SK-N-SH (cell line): Measurements from ENCODE around the gene ARL8A. TPM values are rescaled to one million over a fixed set of nuclear protein-coding genes. Genes with fewer than 3 reads are reported as not detected.

Experiments used
- CTCF ChIA-PET: fragments of 300-600, 350-600 bp; formaldehyde crosslinking; extraction: SDS; loops from one replicate; lab custom pipeline; 2021; lab: Yijun Ruan, JAX
- POLR2A ChIA-PET: fragments of 350-600 bp; sonication (Branson Sonifier 250); formaldehyde crosslinking; extraction: SDS; loops from one replicate; lab custom pipeline; 2020; ENCODE audit warnings: antibody characterized with exemption, inconsistent platforms; lab: Yijun Ruan, JAX
- DNase-seq: peaks from one replicate; pipeline ENCODE4 v3.0.0; 2012
- H2AFZ ChIP-seq: fragments of 200-600 bp; sonication (generic); 2 replicates; pipeline ENCODE4 v1.8.1; 2016; ENCODE audit warnings: antibody characterized with exemption, mild to moderate bottlenecking, low read depth
- H3F3A ChIP-seq: fragments of 200-600 bp; sonication (generic); replicated peaks from 2 replicates; pipeline ENCODE3; 2016; ENCODE audit warnings: antibody characterized with exemption, mild to moderate bottlenecking; ENCODE audit not compliant: insufficient read depth
- H3K27ac ChIP-seq, 2 experiments: fragments of 200-500 bp in 1 of 2; fragments of 200-600 bp in 1 of 2; sonication (Bioruptor generic) in 1 of 2; sonication (generic), shearing (Covaris generic) in 1 of 2; 2 replicates each; pipeline versions ENCODE4 v1.5.1 to v1.6.1; 2014 to 2016; ENCODE audit warnings: low read depth in 2 of 2, inconsistent platforms in 1 of 2, low read length in 1 of 2, mild to moderate bottlenecking in 1 of 2, mixed read lengths in 1 of 2
- H3K27me3 ChIP-seq: fragments of 200-600 bp; sonication (generic), shearing (Covaris generic); 2 replicates; pipeline ENCODE4 v1.6.1; 2016; ENCODE audit warnings: mixed run types; ENCODE audit not compliant: insufficient read depth
- H3K36me3 ChIP-seq, 2 experiments: fragments of 200-500 bp in 1 of 2; fragments of 200-600 bp in 1 of 2; sonication (Bioruptor generic) in 1 of 2; sonication (generic) in 1 of 2; replicated peaks in 1 of 2; 2 replicates each; pipeline versions ENCODE3 to v1.5.1; 2014 to 2016; ENCODE audit warnings: low read length in 1 of 2, mild to moderate bottlenecking in 1 of 2; ENCODE audit not compliant: insufficient read depth in 2 of 2, control insufficient read depth in 1 of 2
- H3K4me1 ChIP-seq, 2 experiments: fragments of 200-500 bp in 1 of 2; fragments of 200-600 bp in 1 of 2; sonication (Bioruptor generic) in 1 of 2; sonication (generic), shearing (Covaris generic) in 1 of 2; 2 replicates each; pipeline versions ENCODE4 v1.5.1 to v1.6.1; 2014 to 2016; ENCODE audit warnings: low read depth in 1 of 2, low read length in 1 of 2, mixed run types in 1 of 2; ENCODE audit not compliant: insufficient read depth in 2 of 2, control insufficient read depth in 1 of 2
- H3K4me2 ChIP-seq: fragments of 200-600 bp; sonication (generic), shearing (Covaris generic); 2 replicates; pipeline ENCODE4 v1.6.1; 2017; ENCODE audit warnings: mixed run types
- H3K4me3 ChIP-seq, 2 experiments: fragments of 200-500 bp in 1 of 2; fragments of 200-600 bp in 1 of 2; sonication (Bioruptor generic) in 1 of 2; sonication (generic), shearing (Covaris generic) in 1 of 2; 2 replicates each; pipeline versions ENCODE4 v1.5.1 to v1.8.1; 2014 to 2016; ENCODE audit warnings: low read depth in 2 of 2, inconsistent platforms in 1 of 2, low read length in 1 of 2, mild to moderate bottlenecking in 1 of 2, mixed read lengths in 1 of 2, moderate library complexity in 1 of 2
- H3K79me2 ChIP-seq: fragments of 200-600 bp; sonication (generic); 2 replicates; pipeline ENCODE4 v1.8.1; 2017; ENCODE audit warnings: mild to moderate bottlenecking; ENCODE audit not compliant: insufficient read depth
- H3K9ac ChIP-seq: fragments of 200-600 bp; sonication (generic); 2 replicates; pipeline ENCODE4 v1.6.1; 2017; ENCODE audit warnings: mixed run types
- H3K9me2 ChIP-seq: fragments of 200-600 bp; sonication (generic); 2 replicates; pipeline ENCODE4 v1.6.1; 2017; ENCODE audit warnings: mixed run types
- H3K9me3 ChIP-seq: fragments of 200-600 bp; sonication (generic); 2 replicates; pipeline ENCODE4 v1.6.1; 2017; ENCODE audit warnings: mixed run types, mild to moderate bottlenecking, moderate library complexity
- H4K20me1 ChIP-seq: fragments of 200-600 bp; sonication (generic); 2 replicates; pipeline ENCODE4 v1.6.1; 2017; ENCODE audit warnings: mild to moderate bottlenecking, mixed run types; ENCODE audit not compliant: insufficient read depth
- CTCF ChIP-seq: fragments of 200-600 bp; sonication (generic); IDR thresholded peaks from 2 replicates; pipeline ENCODE4 v1.6.1; 2017; ENCODE audit warnings: antibody characterized with exemption, mild to moderate bottlenecking, moderate library complexity
- ELF1 ChIP-seq: IDR thresholded peaks from 2 replicates; pipeline ENCODE4 v1.4.0; 2012
- JUND ChIP-seq: IDR thresholded peaks from 2 replicates; pipeline ENCODE4 v1.4.0; 2012
- MAX ChIP-seq: IDR thresholded peaks from 2 replicates; pipeline ENCODE4 v1.4.0; 2012; ENCODE audit warnings: low read depth
- MEF2A ChIP-seq: IDR thresholded peaks from 2 replicates; pipeline ENCODE4 v1.4.0; 2012; ENCODE audit warnings: low read depth, borderline replicate concordance
- NRF1 ChIP-seq: IDR thresholded peaks from 2 replicates; pipeline ENCODE4 v1.6.1; 2012; ENCODE audit warnings: low read depth, mild to moderate bottlenecking, low read length
- RAD21 ChIP-seq: IDR thresholded peaks from 2 replicates; pipeline ENCODE4 v1.6.1; 2012; ENCODE audit warnings: mild to moderate bottlenecking, low read length
- TAF1 ChIP-seq: IDR thresholded peaks from 2 replicates; pipeline ENCODE4 v1.6.1; 2012; ENCODE audit warnings: low read depth, mild to moderate bottlenecking, low read length, moderate library complexity, borderline replicate concordance
- YY1 ChIP-seq: IDR thresholded peaks from 2 replicates; pipeline ENCODE4 v1.4.0; 2012; ENCODE audit warnings: low read depth, mild to moderate bottlenecking
- ZBTB33 ChIP-seq: IDR thresholded peaks from 2 replicates; pipeline ENCODE4 v1.4.0; 2012; ENCODE audit warnings: low read depth, borderline replicate concordance
- WGBS: methylation state at CpG from one replicate; pipeline ENCODE4 v1.1.6; 2017; ENCODE audit warnings: low lambda C conversion rate; 5-methylcytosine and 5-hydroxymethylcytosine counted together
- polyA plus RNA-seq, 3 experiments: library from polyadenylated mRNA; depleted of rRNA; stranded (reverse); fragments of >200 nt; gene quantifications; 2 replicates each; pipeline ENCODE4 v1.2.3, GENCODE V29; 2012
- TF ChIP-seq, protein P1 (sequence below): IDR thresholded peaks from 2 replicates; pipeline ENCODE4; 2012

Gene ARL8A
- polyA plus RNA-seq, 1 of the 3 experiments (the other 2 are of a cell fraction), result 66.9 TPM

DNA sequence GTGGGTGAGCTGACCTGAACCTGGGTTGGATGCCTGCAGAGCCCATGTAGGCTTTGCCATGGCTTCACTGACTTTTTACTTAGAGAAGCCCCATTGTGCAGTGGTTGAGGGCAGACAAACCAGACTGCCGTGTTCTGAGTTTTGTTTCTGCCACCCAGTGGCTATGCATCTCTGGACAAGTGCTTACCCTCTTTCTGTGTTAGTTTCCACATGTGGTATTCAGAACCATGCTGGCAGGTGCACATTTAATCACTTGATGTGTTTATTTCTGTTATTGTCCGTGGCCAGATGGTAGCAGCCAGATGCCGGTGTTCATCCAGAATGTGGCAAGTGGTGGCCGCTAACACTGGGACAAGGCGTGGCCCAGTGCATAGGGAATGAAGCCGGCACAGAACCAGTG lies 26.2 kb upstream of the ARL8A start (continued):
- TF ChIP-seq JUND, result no peak
- no peak for TF ChIP-seq ZBTB33
- TF ChIP-seq, protein P1, sequence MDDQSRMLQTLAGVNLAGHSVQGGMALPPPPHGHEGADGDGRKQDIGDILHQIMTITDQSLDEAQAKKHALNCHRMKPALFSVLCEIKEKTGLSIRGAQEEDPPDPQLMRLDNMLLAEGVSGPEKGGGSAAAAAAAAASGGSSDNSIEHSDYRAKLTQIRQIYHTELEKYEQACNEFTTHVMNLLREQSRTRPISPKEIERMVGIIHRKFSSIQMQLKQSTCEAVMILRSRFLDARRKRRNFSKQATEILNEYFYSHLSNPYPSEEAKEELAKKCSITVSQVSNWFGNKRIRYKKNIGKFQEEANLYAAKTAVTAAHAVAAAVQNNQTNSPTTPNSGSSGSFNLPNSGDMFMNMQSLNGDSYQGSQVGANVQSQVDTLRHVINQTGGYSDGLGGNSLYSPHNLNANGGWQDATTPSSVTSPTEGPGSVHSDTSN, result no peak
- TF ChIP-seq MEF2A, result no peak

- Histone ChIP-seq H3K9ac (no peak overlapping the region), H3K36me3 (no peaks in the 10 kb centered on the region), H3K4me3 (no peak overlapping the region), H3K27ac (peak overlapping the region in 1 of 2 experiments; percentile 85; a peak in 1 of 4 replicates), H4K20me1 (no peaks in the 10 kb centered on the region), H3K27me3 (no peaks in the 10 kb centered on the region), H3K9me2 (no peaks in the 10 kb centered on the region), H2AFZ (no peak overlapping the region), H3F3A (no peaks in the 10 kb centered on the region), H3K79me2 (no peaks in the 10 kb centered on the region), H3K4me1 (peaks cover 0 to 48% of the 10 kb centered on the region in 2 experiments; a peak in 1 of 4 replicates), H3K4me2 (no peak overlapping the region), H3K9me3 (no peaks in the 10 kb centered on the region)
- WGBS, result 90% methylated on average over 3 of the region's 7 CpGs
- TF ChIP-seq, protein P1, result no peak
- TF ChIP-seq JUND (no peak), MAX (no peak), TAF1 (no peak), YY1 (no peak), NRF1 (no peak), RAD21 (no peak), CTCF (no peak), ELF1 (no peak)
- CTCF ChIA-PET, result interaction anchor here (0.7 to 3.8 kb wide), 4 partner anchors 17 to 82 kb away, joined by 3 to 16 read pairs (median 10); no protein-coding TSS in a partner anchor
- POLR2A ChIA-PET, result no interaction called here
- no peak for DNase-seq
Measured at GRCh38 chr1:202168861-202169260, 24.3 kb upstream of the ARL8A start.
